ENCODE data around the gene CTU1. TPM values are rescaled to one million over a fixed set of nuclear protein-coding genes. Genes with fewer than 3 reads are reported as not detected.

Gene CTU1
- total and polyA plus RNA-seq, 2 of the 4 experiments (the other 2 are of a cell fraction): 2.0 to 3.3 TPM

GRCh38 chr19:51086153-51086850 is 21.9 kb downstream of the CTU1 start:
- Histone ChIP-seq H2AFZ (replicated peaks; ENCODE audit: low read length, poor library complexity) (no peak overlapping the region), H3K14ac (replicated peaks; ENCODE audit: low read depth, low read length) (no peak overlapping the region), H2AK9ac (replicated peaks; ENCODE audit: low read depth, low read length, poor library complexity) (no peak overlapping the region), H2AK5ac (ENCODE audit: low read depth, low read length) (no peak overlapping the region), H2BK15ac (ENCODE audit: low read depth, low read length) (no peak overlapping the region), H3K56ac (ENCODE audit: extremely low read depth, insufficient read depth, low read length) (no peak overlapping the region), H3K9ac (ENCODE audit: low read depth, low read length) (no peak overlapping the region), H3K9me3 (ENCODE audit: control insufficient read depth, insufficient read depth, low read length) (no peaks in the 10 kb centered on the region), H4K5ac (ENCODE audit: low read depth, low read length) (no peak overlapping the region), H3K36me3 (ENCODE audit: control insufficient read depth, insufficient read depth, low read length) (no peaks in the 10 kb centered on the region), H3K27me3 (ENCODE audit: control insufficient read depth, insufficient read depth, low read length) (no peaks in the 10 kb centered on the region), H3K18ac (ENCODE audit: low read depth, low read length) (no peak overlapping the region), H4K8ac (ENCODE audit: low read depth in 2 of 2, low read length in 2 of 2) (no peak overlapping the region), H3K79me1 (ENCODE audit: low read depth in 1 of 2, low read length in 2 of 2) (no peaks in the 10 kb centered on the region), H3K9me1 (ENCODE audit: insufficient read depth, low read length) (no peaks in the 10 kb centered on the region), H2BK120ac (ENCODE audit: low read depth, low read length) (no peak overlapping the region), H2BK5ac (ENCODE audit: low read depth, low read length, poor library complexity, severe bottlenecking) (no peak overlapping the region), H3K4ac (ENCODE audit: low read depth, low read length) (no peak overlapping the region), H4K20me1 (ENCODE audit: insufficient read depth, low read length) (no peaks in the 10 kb centered on the region), H3K23ac (ENCODE audit: low read depth, low read length) (no peak overlapping the region), H4K91ac (ENCODE audit: insufficient read depth, low read depth, low read length) (no peak overlapping the region), H2BK20ac (ENCODE audit: low read depth, low read length) (no peak overlapping the region), H3K4me1 (ENCODE audit: control insufficient read depth, insufficient read depth, low read length) (no peaks in the 10 kb centered on the region), H3K4me2 (ENCODE audit: low read depth, low read length) (no peak overlapping the region), H3K27ac (ENCODE audit: insufficient read depth, low read length) (no peak overlapping the region), H3K4me3 (ENCODE audit: insufficient read depth, low read depth, low read length) (no peak overlapping the region)
- 41% methylated on average over 6 of the region's 18 CpGs; no CpG with 5 or more reads in 1 of the 2 experiments for WGBS, 2 experiments (ENCODE audit: extremely low coverage in 2 of 2, insufficient read length in 1 of 2)
- BruUV-seq (replicated peaks): no TSS peak
- ChIA-PET CTCF (interaction anchor here (0.6 kb wide), 1 partner anchor 531 kb away, joined by 3 read pairs; no protein-coding TSS in a partner anchor), POLR2A (ENCODE audit: unreplicated experiment) (no interaction called here)
- ATAC-seq (ENCODE audit: low read depth) (no peak), DNase-seq (no peak)
- intact Hi-C loops (cut with micrococcal nuclease) (no loop called here), dilution Hi-C loops (cut with HindIII; ENCODE audit: low sequenced_read_pairs, unreplicated experiment) (no loop called here), in situ Hi-C loops (cut with MboI; ENCODE audit: low sequenced_read_pairs) (no loop called here)
- TF ChIP-seq SMC3 (IDR thresholded peaks at IDR 0.05; ENCODE audit: low read depth, low read length) (no peak), MAFK (IDR thresholded peaks at IDR 0.05; ENCODE audit: low read depth, low read length) (no peak), FOS (IDR thresholded peaks at IDR 0.05; ENCODE audit: low read depth, low read length) (no peak), RAD21 (IDR thresholded peaks at IDR 0.05; ENCODE audit: low read length) (no peak), POLR2A (IDR thresholded peaks at IDR 0.05; ENCODE audit: low read depth, low read length) (no peak), MXI1 (IDR thresholded peaks at IDR 0.05; ENCODE audit: borderline replicate concordance, low read depth, low read length) (no peak), CHD1 (IDR thresholded peaks at IDR 0.05; ENCODE audit: low read depth, low read length) (no peak), BHLHE40 (IDR thresholded peaks at IDR 0.05; ENCODE audit: low read depth, low read length) (no peak), ELK1 (IDR thresholded peaks at IDR 0.05; ENCODE audit: borderline replicate concordance, low read depth, low read length) (no peak), NFE2L2 (IDR thresholded peaks at IDR 0.05; ENCODE audit: low read depth, low read length) (no peak), MAZ (IDR thresholded peaks at IDR 0.05; ENCODE audit: borderline replicate concordance, low read depth, low read length) (no peak), CEBPB (IDR thresholded peaks at IDR 0.05; ENCODE audit: low read depth, low read length) (no peak), CTCF (conservative IDR thresholded peaks at IDR 0.05; ENCODE audit: low read depth, low read length) (no peak), USF2 (IDR thresholded peaks at IDR 0.05; ENCODE audit: low read depth, low read length) (no peak), RFX5 (IDR thresholded peaks at IDR 0.05; ENCODE audit: low read depth, low read length) (no peak), RCOR1 (IDR thresholded peaks at IDR 0.05; ENCODE audit: insufficient replicate concordance, low read length) (no peak)

Measured in IMR-90 (cell line).